Mesenchymal stem cell (in vitro differentiated cells and primary cell): ENCODE results near the gene CACNB1.

ENCODE experiments used
- DNase-seq: peaks from one replicate; pipeline ENCODE4 v3.0.0-alpha.2; 2013
- H2AFZ ChIP-seq: one replicate; pipeline ENCODE4 v1.6.1; 2013; ENCODE audit warnings: low read depth, mild to moderate bottlenecking, control low read depth, inconsistent platforms, low read length, moderate library complexity
- H2AK5ac ChIP-seq: 2 replicates; pipeline ENCODE4 v1.6.1; 2013; ENCODE audit warnings: low read length, moderate library complexity, mild to moderate bottlenecking, inconsistent platforms; ENCODE audit not compliant: severe bottlenecking
- H2BK120ac ChIP-seq: one replicate; pipeline ENCODE4 v1.6.1; 2013; ENCODE audit warnings: low read depth, mild to moderate bottlenecking, inconsistent platforms, low read length, moderate library complexity
- H2BK12ac ChIP-seq, 2 experiments: one replicate each; pipeline ENCODE4 v1.6.1; 2013; ENCODE audit warnings: inconsistent platforms in 2 of 2, low read length in 2 of 2, mild to moderate bottlenecking in 2 of 2, moderate library complexity in 2 of 2, control low read depth in 1 of 2
- H2BK15ac ChIP-seq: one replicate; pipeline ENCODE4 v1.6.1; 2013; ENCODE audit warnings: mild to moderate bottlenecking, low read depth, inconsistent platforms; ENCODE audit not compliant: poor library complexity, severe bottlenecking
- H2BK5ac ChIP-seq: 2 replicates; pipeline ENCODE4 v1.6.1; 2013; ENCODE audit warnings: low read depth, mild to moderate bottlenecking, low read length, control low read depth, inconsistent platforms; ENCODE audit not compliant: poor library complexity, severe bottlenecking
- H3K14ac ChIP-seq, 2 experiments: one replicate each; pipeline ENCODE4 v1.6.1; 2013; ENCODE audit warnings: inconsistent platforms in 2 of 2, low read length in 2 of 2, control low read depth in 1 of 2, mild to moderate bottlenecking in 1 of 2, moderate library complexity in 1 of 2
- H3K18ac ChIP-seq, 2 experiments: one replicate each; pipeline ENCODE4 v1.6.1; 2013; ENCODE audit warnings: inconsistent platforms in 2 of 2, low read length in 2 of 2, control low read depth in 1 of 2, low read depth in 1 of 2, mild to moderate bottlenecking in 1 of 2
- H3K23ac ChIP-seq, 2 experiments: one replicate each; pipeline ENCODE4 v1.6.1; 2013; ENCODE audit warnings: inconsistent platforms in 2 of 2, low read length in 2 of 2, mild to moderate bottlenecking in 2 of 2, moderate library complexity in 2 of 2, control low read depth in 1 of 2
- H3K27ac ChIP-seq: 2 replicates; pipeline ENCODE4 v1.5.1; 2013; ENCODE audit warnings: mild to moderate bottlenecking, moderate library complexity, low read length, control low read depth, inconsistent platforms; ENCODE audit not compliant: poor library complexity, severe bottlenecking
- H3K27me3 ChIP-seq, 2 experiments: 2 replicates each; pipeline versions ENCODE4 v1.6.1 to v1.7.0; 2013; ENCODE audit warnings: low read length in 2 of 2, mild to moderate bottlenecking in 2 of 2, moderate library complexity in 2 of 2, control low read depth in 1 of 2, inconsistent platforms in 1 of 2; ENCODE audit not compliant: control insufficient read depth in 1 of 2, insufficient read depth in 1 of 2
- H3K36me3 ChIP-seq, 2 experiments: 2 replicates each; pipeline versions ENCODE4 v1.6.1 to v1.7.0; 2013; ENCODE audit warnings: low read length in 2 of 2, control low read depth in 1 of 2, inconsistent platforms in 1 of 2, low read depth in 1 of 2, mild to moderate bottlenecking in 1 of 2; ENCODE audit not compliant: insufficient read depth in 2 of 2, control insufficient read depth in 1 of 2
- H3K4ac ChIP-seq, 2 experiments: one replicate each; pipeline ENCODE4 v1.6.1; 2013; ENCODE audit warnings: inconsistent platforms in 2 of 2, low read length in 2 of 2, mild to moderate bottlenecking in 2 of 2, moderate library complexity in 2 of 2, control low read depth in 1 of 2, low read depth in 1 of 2
- H3K4me1 ChIP-seq: 2 replicates; pipeline ENCODE4 v1.6.1; 2013; ENCODE audit warnings: low read depth, low read length, control low read depth; ENCODE audit not compliant: control insufficient read depth, insufficient read depth
- H3K4me2 ChIP-seq: 2 replicates; pipeline ENCODE4 v1.6.1; 2013; ENCODE audit warnings: low read length, mild to moderate bottlenecking, inconsistent platforms; ENCODE audit not compliant: poor library complexity, severe bottlenecking
- H3K4me3 ChIP-seq, 2 experiments: 2 replicates each; pipeline versions ENCODE4 v1.5.1 to v1.7.0; 2013; ENCODE audit warnings: low read length in 2 of 2, mild to moderate bottlenecking in 2 of 2, control low read depth in 1 of 2, low read depth in 1 of 2; ENCODE audit not compliant: insufficient read depth in 1 of 2
- H3K79me1 ChIP-seq: replicated peaks from 2 replicates; pipeline ENCODE4 v1.6.1; 2013; ENCODE audit warnings: mild to moderate bottlenecking, control low read depth, low read length, inconsistent platforms; ENCODE audit not compliant: poor library complexity, severe bottlenecking
- H3K9ac ChIP-seq: 2 replicates; pipeline ENCODE4 v1.7.0; 2013; ENCODE audit warnings: mild to moderate bottlenecking, low read length, moderate library complexity
- H3K9me3 ChIP-seq: 2 replicates; pipeline ENCODE4 v1.7.0; 2013; ENCODE audit warnings: mild to moderate bottlenecking, low read length; ENCODE audit not compliant: control insufficient read depth
- H4K8ac ChIP-seq: one replicate; pipeline ENCODE4 v1.6.1; 2013; ENCODE audit warnings: inconsistent platforms, mild to moderate bottlenecking, low read length, moderate library complexity
- H4K91ac ChIP-seq: one replicate; pipeline ENCODE4 v1.6.1; 2013; ENCODE audit warnings: mild to moderate bottlenecking, low read length, inconsistent platforms
- WGBS: methylation state at CpG from one replicate; pipeline ENCODE4 v1.1.7; 2013; ENCODE audit warnings: mixed read lengths; 5-methylcytosine and 5-hydroxymethylcytosine counted together

The CACNB1 gene

DNA sequence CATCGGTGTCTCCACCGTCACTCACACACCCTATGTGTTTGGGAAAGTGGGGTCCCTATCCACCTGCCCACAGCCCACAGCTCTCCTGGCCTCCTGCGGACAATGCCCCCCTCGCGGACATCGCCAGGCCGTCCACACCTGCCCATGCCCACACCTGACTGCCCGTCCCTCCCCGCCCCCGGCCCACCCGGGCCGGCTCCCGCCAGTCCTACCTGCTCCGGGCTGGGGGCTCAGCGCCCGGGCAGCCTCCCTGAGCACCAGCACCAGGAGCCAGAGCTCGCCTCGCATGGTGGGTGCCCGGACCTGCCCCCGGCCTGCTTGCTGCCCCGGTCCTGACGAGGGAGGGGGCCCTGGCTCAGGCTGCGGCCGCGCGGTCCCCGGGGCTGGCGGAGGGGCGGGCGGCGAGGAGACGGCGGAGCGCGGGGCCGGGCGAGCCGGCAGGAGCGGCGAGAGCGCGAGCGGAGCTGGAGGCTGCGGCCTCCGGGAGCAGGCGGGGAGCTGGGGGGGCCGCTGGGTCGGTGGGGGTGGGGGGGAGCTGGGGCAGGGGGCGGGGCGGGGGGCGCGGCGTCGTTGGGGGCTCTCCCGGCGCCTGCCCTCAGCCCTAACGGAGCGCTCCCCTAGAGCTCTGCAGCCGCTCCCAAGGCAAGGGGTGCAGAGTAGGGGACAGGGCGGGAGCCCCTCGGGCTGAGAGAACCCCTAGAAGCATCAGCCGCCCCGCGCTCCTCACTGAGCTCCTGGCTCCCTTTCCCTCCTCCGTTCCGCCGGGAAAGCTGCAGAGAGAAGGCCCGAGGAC is 46.1 kb downstream of the CACNB1 start, which contains the start of gene PLXDC1:
TSS of gene PLXDC1 (minus strand) at position 488 of the 793 bp plus-strand sequence. CDS start at position 288, 200 bp downstream.
- Histone ChIP-seq H3K27me3 (peaks cover 8 to 37% of the 10 kb centered on the region in 2 experiments), H3K4me3 (peak within 1 kb of the TSS; percentile 51 to 91), H3K4ac (no peak within 1 kb of the TSS), H4K8ac (peak within 1 kb of the TSS; percentile 88), H3K36me3 (no peaks in the 10 kb centered on the region), H2BK120ac (no peak within 1 kb of the TSS), H3K9ac (peak within 1 kb of the TSS; percentile 76), H2AFZ (no peak within 1 kb of the TSS), H3K23ac (no peak within 1 kb of the TSS), H3K18ac (peak within 1 kb of the TSS; percentile 60 to 63), H4K91ac (peak within 1 kb of the TSS; percentile 62), H2BK12ac (peak within 1 kb of the TSS in 1 of 2 experiments; percentile 90), H3K79me1 (no peaks in the 10 kb centered on the region), H2AK5ac (no peak within 1 kb of the TSS), H3K14ac (peak within 1 kb of the TSS in 1 of 2 experiments; percentile 7), H3K27ac (no peak within 1 kb of the TSS), H2BK5ac (no peak within 1 kb of the TSS), H3K4me2 (peak within 1 kb of the TSS; percentile 94), H3K4me1 (peaks cover 20% of the 10 kb centered on the region), H3K9me3 (no peaks in the 10 kb centered on the region), H2BK15ac (no peak within 1 kb of the TSS)
- DNase-seq = no peak
- WGBS = 3% methylated on average over 29 of the region's 68 CpGs

DNA sequence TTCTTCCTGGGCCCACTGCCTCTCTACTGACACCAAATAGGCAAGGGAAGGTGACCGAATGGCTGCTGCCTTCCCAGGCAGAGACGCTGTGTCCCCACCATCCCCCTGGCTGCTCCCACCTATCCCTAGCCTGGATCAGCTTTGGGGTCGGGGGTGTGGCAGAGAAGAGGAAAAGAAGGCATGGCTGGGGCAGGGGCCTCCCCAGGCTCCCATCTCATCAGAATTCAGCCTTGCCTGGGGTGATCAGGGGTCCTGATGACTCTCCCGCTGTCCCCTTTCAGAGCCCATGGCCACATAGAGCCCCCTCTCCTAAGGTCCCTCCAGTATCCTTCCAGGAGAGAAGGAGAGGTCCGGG is 46.7 kb downstream of the CACNB1 start:
- Histone ChIP-seq H2AK5ac (no peak overlapping the region), H3K4me2 (peak overlapping the region; percentile 94), H3K36me3 (no peaks in the 10 kb centered on the region), H3K4ac (no peak overlapping the region), H4K8ac (no peak overlapping the region), H4K91ac (peak overlapping the region; percentile 32), H3K14ac (no peak overlapping the region), H3K4me1 (peaks cover 19% of the 10 kb centered on the region), H3K4me3 (peak overlapping the region; percentile 51 to 83), H2BK15ac (no peak overlapping the region), H2BK5ac (no peak overlapping the region), H3K27ac (no peak overlapping the region), H2BK12ac (no peak overlapping the region), H3K9me3 (no peaks in the 10 kb centered on the region), H3K79me1 (no peaks in the 10 kb centered on the region), H3K23ac (no peak overlapping the region), H3K9ac (peak overlapping the region; percentile 76), H3K18ac (no peak overlapping the region), H3K27me3 (peaks cover 6 to 36% of the 10 kb centered on the region in 2 experiments), H2BK120ac (no peak overlapping the region), H2AFZ (no peak overlapping the region)
- no peak for DNase-seq
- WGBS = 71% methylated on average over 1 of the region's 5 CpGs

DNA sequence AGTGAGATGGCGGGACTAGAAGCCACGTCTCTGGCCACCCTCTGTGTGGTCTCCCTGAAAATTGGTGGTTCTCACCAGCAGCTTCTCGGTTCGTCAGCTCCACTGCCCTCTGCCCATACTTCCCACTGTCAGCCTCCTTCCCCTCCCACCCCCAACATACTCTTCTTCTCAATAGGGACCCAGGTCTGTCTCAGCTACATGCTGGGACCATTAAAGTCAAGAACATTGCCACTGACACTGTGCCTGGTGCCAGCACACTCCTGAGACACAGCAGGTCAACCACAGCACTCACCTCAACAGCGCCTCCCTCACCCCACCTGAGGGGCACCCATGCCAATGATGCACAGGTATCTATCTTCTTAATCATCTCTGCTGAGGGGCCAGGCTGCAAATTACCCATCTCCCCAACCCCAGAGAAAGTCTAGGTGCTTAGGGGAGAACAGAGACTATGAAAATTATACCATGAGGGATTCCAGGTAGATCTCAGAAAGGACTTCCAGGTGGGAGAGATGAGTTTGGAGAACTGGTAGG is 47.3 kb downstream of the CACNB1 start:
- H2BK12ac ChIP-seq = no peak overlapping the region
- H2BK120ac ChIP-seq = no peak overlapping the region
- no peak overlapping the region for H3K14ac ChIP-seq
- WGBS = 70% methylated on average over 5 of the region's 5 CpGs
- no peak overlapping the region for H4K8ac ChIP-seq
- H2BK5ac ChIP-seq = no peak overlapping the region
- no peak overlapping the region for H3K23ac ChIP-seq
- DNase-seq = no peak
- peak overlapping the region; percentile 76 for H3K9ac ChIP-seq
- no peaks in the 10 kb centered on the region for H3K36me3 ChIP-seq
- H2AFZ ChIP-seq = no peak overlapping the region
- H3K4me2 ChIP-seq = no peak overlapping the region
- H2AK5ac ChIP-seq = no peak overlapping the region
- no peak overlapping the region for H3K18ac ChIP-seq
- H3K4me3 ChIP-seq = peak overlapping the region in 1 of 2 experiments; percentile 83
- peaks cover 19% of the 10 kb centered on the region for H3K4me1 ChIP-seq
- H4K91ac ChIP-seq = peak overlapping the region; percentile 29
- no peak overlapping the region for H3K27ac ChIP-seq
- H3K9me3 ChIP-seq = no peaks in the 10 kb centered on the region
- H3K27me3 ChIP-seq = peaks cover 6 to 33% of the 10 kb centered on the region in 2 experiments
- H2BK15ac ChIP-seq = no peak overlapping the region
- H3K79me1 ChIP-seq = no peaks in the 10 kb centered on the region
- no peak overlapping the region for H3K4ac ChIP-seq
